Esophagus squamous epithelium (tissue), 5 donors: ENCODE results near the gene OPHN1. TPM values are rescaled to one million over a fixed set of nuclear protein-coding genes. Genes with fewer than 3 reads are reported as not detected.
A peak's percentile ranks its signal among the peaks of the same experiment; 100 is the strongest.

ENCODE experiments used
- DNase-seq: peaks from one replicate; lab custom pipeline; 2025; lab: John Stamatoyannopoulos, UW
- H3K27ac ChIP-seq, 4 donors: fragments of 200-600 bp; sonication (generic); one replicate each; pipeline ENCODE4 v1.5.1; 2016 to 2019; ENCODE audit warnings: mild to moderate bottlenecking in 1 of 4
- H3K27me3 ChIP-seq, 4 donors: fragments of 200-600 bp; sonication (generic); 1 replicate in 3 of 4; 2 replicates in 1 of 4; pipeline versions ENCODE4 v1.5.1 to v1.6.0; 2017 to 2021; ENCODE audit warnings: antibody characterized with exemption in 1 of 4
- H3K36me3 ChIP-seq, 3 donors: fragments of 200-600 bp; sonication (generic); one replicate each; pipeline ENCODE4 v1.5.1; 2016 to 2019
- H3K4me1 ChIP-seq, 3 donors: fragments of 200-600 bp; sonication (generic); one replicate each; pipeline ENCODE4 v1.5.1; 2017 to 2019
- H3K4me3 ChIP-seq, 4 donors: fragments of 200-600 bp; sonication (generic); 1 replicate in 3 of 4; 2 replicates in 1 of 4; pipeline ENCODE4 v1.5.1; 2016 to 2019; ENCODE audit warnings: mild to moderate bottlenecking in 2 of 4, moderate library complexity in 1 of 4
- H3K9me3 ChIP-seq, 3 donors: fragments of 200-600 bp; sonication (generic); one replicate each; pipeline ENCODE4 v1.5.1; 2016 to 2019
- CTCF ChIP-seq, 6 experiments: fragments of 450-650 bp in 4 of 6; fragments of 200-600 bp in 2 of 6; sonication (generic) in 2 of 6; IDR thresholded peaks; one replicate each; pipeline ENCODE4 v1.5.1; 2016 to 2019; ENCODE audit warnings: antibody characterized with exemption in 6 of 6, mild to moderate bottlenecking in 4 of 6, moderate library complexity in 4 of 6
- POLR2A ChIP-seq, 4 donors: fragments of 450-650 bp; IDR thresholded peaks; one replicate each; pipeline ENCODE4 v1.6.1; 2017; ENCODE audit warnings: antibody characterized with exemption in 4 of 4, mild to moderate bottlenecking in 4 of 4, moderate library complexity in 3 of 4
- WGBS, 2 donors: methylation state at CpG; one replicate each; pipeline ENCODE4 v1.1.5; 2018; 5-methylcytosine and 5-hydroxymethylcytosine counted together
- intact Hi-C: fragments of 100-400 bp; cut with DNase I; formaldehyde crosslinking; loops from one replicate; pipeline ENCODE4 v1.15.0; 2022
- total RNA-seq, 4 donors: library from RNA; depleted of rRNA; stranded (reverse); fragments of >200 nt; gene quantifications; one replicate each; pipeline ENCODE4 v1.1.0, GENCODE V29; 2016
- donor health status: DM: yes; HTN: yes; CAD: no.

The OPHN1 gene
- total RNA-seq, 4 donors from 2014 or later: 2.6 to 6.5 (median 4.4) TPM

- H3K27ac ChIP-seq: no peak overlapping the region
- 35 to 44% methylated on average over 2 of the region's 2 CpGs for WGBS, 2 donors
- no peak for TF ChIP-seq POLR2A (IDR thresholded peaks at IDR 0.05)
- TF ChIP-seq CTCF (IDR thresholded peaks at IDR 0.05): no peak
- intact Hi-C loops: no loop called here
- H3K9me3 ChIP-seq: no peaks in the 10 kb centered on the region
- H3K4me1 ChIP-seq: no peaks in the 10 kb centered on the region
- no peak overlapping the region for H3K4me3 ChIP-seq
- no peaks in the 10 kb centered on the region for H3K36me3 ChIP-seq
- DNase-seq: no peak
- no peaks in the 10 kb centered on the region for H3K27me3 ChIP-seq
These were observed 269.9 kb downstream of the OPHN1 start for GRCh38 chrX:68163441-68163840.

GRCh38 chrX:68147848-68148247 is 285.4 kb downstream of the OPHN1 start:
- Histone ChIP-seq H3K36me3 (no peaks in the 10 kb centered on the region), H3K4me3 (no peak overlapping the region), H3K27ac (no peak overlapping the region), H3K9me3 (no peaks in the 10 kb centered on the region), H3K4me1 (peaks cover 0 to 14% (median 4%) of the 10 kb centered on the region in 3 donors), H3K27me3 (no peaks in the 10 kb centered on the region)
- intact Hi-C loops: no loop called here
- DNase-seq: no peak
- TF ChIP-seq POLR2A (IDR thresholded peaks at IDR 0.05): no peak
- no peak for TF ChIP-seq CTCF (IDR thresholded peaks at IDR 0.05)
- WGBS, 2 donors: 44 to 57% methylated on average over 1 of the region's 1 CpG

- peak in 2 of 6 experiments; percentile 14 to 41 for TF ChIP-seq CTCF (IDR thresholded peaks at IDR 0.05)
- TF ChIP-seq POLR2A (IDR thresholded peaks at IDR 0.05): no peak
- H3K27me3 ChIP-seq: no peaks in the 10 kb centered on the region
- no peak overlapping the region for H3K27ac ChIP-seq
- H3K4me3 ChIP-seq: no peak overlapping the region
- H3K36me3 ChIP-seq: no peaks in the 10 kb centered on the region
- WGBS, 2 donors: 13 to 34% methylated on average over 2 of the region's 2 CpGs
- DNase-seq: no peak
- peaks cover 0 to 6% (median 4%) of the 10 kb centered on the region in 3 donors for H3K4me1 ChIP-seq
- H3K9me3 ChIP-seq: no peaks in the 10 kb centered on the region
- intact Hi-C loops: no loop called here
These were observed 287.2 kb downstream of the OPHN1 start for GRCh38 chrX:68146054-68146453.

- no peaks in the 10 kb centered on the region for H3K9me3 ChIP-seq
- H3K36me3 ChIP-seq: no peaks in the 10 kb centered on the region
- DNase-seq: no peak
- no peak overlapping the region for H3K27ac ChIP-seq
- 40 to 60% methylated on average over 2 of the region's 2 CpGs for WGBS, 2 donors
- H3K27me3 ChIP-seq: no peaks in the 10 kb centered on the region
- no peak overlapping the region for H3K4me3 ChIP-seq
- no peaks in the 10 kb centered on the region for H3K4me1 ChIP-seq
- TF ChIP-seq CTCF (IDR thresholded peaks at IDR 0.05) (no peak), POLR2A (IDR thresholded peaks at IDR 0.05) (no peak)
- intact Hi-C loops: no loop called here
These were observed 293.5 kb downstream of the OPHN1 start for GRCh38 chrX:68139791-68140190.

GRCh38 chrX:68133181-68133580 is 300.1 kb downstream of the OPHN1 start:
- H3K27ac ChIP-seq: no peak overlapping the region
- H3K27me3 ChIP-seq: no peaks in the 10 kb centered on the region
- no peak for DNase-seq
- no peaks in the 10 kb centered on the region for H3K36me3 ChIP-seq
- WGBS, 2 donors: 69 to 81% methylated on average over 4 of the region's 4 CpGs
- H3K4me3 ChIP-seq: no peak overlapping the region
- H3K9me3 ChIP-seq: no peaks in the 10 kb centered on the region
- intact Hi-C loops: no loop called here
- TF ChIP-seq POLR2A (IDR thresholded peaks at IDR 0.05) (no peak), CTCF (IDR thresholded peaks at IDR 0.05) (no peak)
- no peaks in the 10 kb centered on the region for H3K4me1 ChIP-seq
